Bronchial epithelial cell (primary cell): ENCODE results near the gene DISC1. TPM values are rescaled to one million over a fixed set of nuclear protein-coding genes. Genes with fewer than 3 reads are reported as not detected.

Source experiments
- DNase-seq: peaks from one replicate; pipeline ENCODE4 v3.0.0-alpha.2; 2010; ENCODE audit warnings: low read depth
- FAIRE-seq: peaks from 2 replicates; lab custom pipeline; 2011; peaks lifted over from hg19 to GRCh38; lab: Jason Lieb, UNC
- H3K27me3 ChIP-seq: 2 replicates; pipeline ENCODE4 v1.5.1; 2011; ENCODE audit warnings: low read length; ENCODE audit not compliant: control insufficient read depth, insufficient read depth
- H3K36me3 ChIP-seq: 2 replicates; pipeline ENCODE4 v1.5.1; 2011; ENCODE audit warnings: low read length; ENCODE audit not compliant: control insufficient read depth, insufficient read depth
- H3K4me3 ChIP-seq: 2 replicates; pipeline ENCODE4 v1.5.1; 2011; ENCODE audit warnings: mild to moderate bottlenecking, low read depth, low read length, control low read depth
- CTCF ChIP-seq: IDR thresholded peaks from 2 replicates; pipeline ENCODE4 v1.5.1; 2011; ENCODE audit warnings: mild to moderate bottlenecking, moderate library complexity, low read length, control low read depth, inconsistent platforms; ENCODE audit not compliant: insufficient read depth, severe bottlenecking
- total RNA-seq: library from RNA; depleted of rRNA; stranded (reverse); fragments of >200 nt; gene quantifications from 2 replicates; pipeline ENCODE4 v1.2.1, GENCODE V29; 2014

DISC1 gene
- total RNA-seq, 1 donor from 2014 or later: 0.79 TPM

GRCh38 chr1:231721436-231721835, 94.8 kb downstream of the DISC1 start:
- no peak for TF ChIP-seq CTCF
- no peaks in the 10 kb centered on the region for H3K36me3 ChIP-seq
- no peak for FAIRE-seq

GRCh38 chr1:231722356-231722755, 95.8 kb downstream of the DISC1 start:
- Histone ChIP-seq H3K36me3 (no peaks in the 10 kb centered on the region), H3K27me3 (no peaks in the 10 kb centered on the region), H3K4me3 (no peak overlapping the region)
- DNase-seq (no peak), FAIRE-seq (no peak)
- TF ChIP-seq CTCF: no peak

More at GRCh38 chr1:231721436-231721835, 94.8 kb downstream of the DISC1 start:
- Histone ChIP-seq H3K27me3 (no peaks in the 10 kb centered on the region), H3K4me3 (no peak overlapping the region)
- DNase-seq: no peak

GRCh38 chr1:231723146-231723545, 96.6 kb downstream of the DISC1 start:
- no peak for FAIRE-seq
- Histone ChIP-seq H3K36me3 (no peaks in the 10 kb centered on the region), H3K27me3 (no peaks in the 10 kb centered on the region), H3K4me3 (no peak overlapping the region)
- no peak for DNase-seq
- no peak for TF ChIP-seq CTCF

- Histone ChIP-seq H3K27me3 (no peaks in the 10 kb centered on the region), H3K4me3 (no peak overlapping the region), H3K36me3 (no peaks in the 10 kb centered on the region)
- no peak for TF ChIP-seq CTCF
- no peak for DNase-seq
- no peak for FAIRE-seq
Measured at GRCh38 chr1:231724041-231724440, 97.5 kb downstream of the DISC1 start.

- peak; percentile 53 for DNase-seq
- H3K4me3 ChIP-seq: no peak overlapping the region
- peak; percentile 52 for FAIRE-seq
- TF ChIP-seq CTCF: peak; percentile 58
- H3K36me3 ChIP-seq: no peaks in the 10 kb centered on the region
- H3K27me3 ChIP-seq: no peaks in the 10 kb centered on the region
Measured at GRCh38 chr1:231724876-231725647, 98.5 kb downstream of the DISC1 start.
